ENCODE data around the gene HACD1.

The HACD1 gene, protein sequence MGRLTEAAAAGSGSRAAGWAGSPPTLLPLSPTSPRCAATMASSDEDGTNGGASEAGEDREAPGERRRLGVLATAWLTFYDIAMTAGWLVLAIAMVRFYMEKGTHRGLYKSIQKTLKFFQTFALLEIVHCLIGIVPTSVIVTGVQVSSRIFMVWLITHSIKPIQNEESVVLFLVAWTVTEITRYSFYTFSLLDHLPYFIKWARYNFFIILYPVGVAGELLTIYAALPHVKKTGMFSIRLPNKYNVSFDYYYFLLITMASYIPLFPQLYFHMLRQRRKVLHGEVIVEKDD

DNA sequence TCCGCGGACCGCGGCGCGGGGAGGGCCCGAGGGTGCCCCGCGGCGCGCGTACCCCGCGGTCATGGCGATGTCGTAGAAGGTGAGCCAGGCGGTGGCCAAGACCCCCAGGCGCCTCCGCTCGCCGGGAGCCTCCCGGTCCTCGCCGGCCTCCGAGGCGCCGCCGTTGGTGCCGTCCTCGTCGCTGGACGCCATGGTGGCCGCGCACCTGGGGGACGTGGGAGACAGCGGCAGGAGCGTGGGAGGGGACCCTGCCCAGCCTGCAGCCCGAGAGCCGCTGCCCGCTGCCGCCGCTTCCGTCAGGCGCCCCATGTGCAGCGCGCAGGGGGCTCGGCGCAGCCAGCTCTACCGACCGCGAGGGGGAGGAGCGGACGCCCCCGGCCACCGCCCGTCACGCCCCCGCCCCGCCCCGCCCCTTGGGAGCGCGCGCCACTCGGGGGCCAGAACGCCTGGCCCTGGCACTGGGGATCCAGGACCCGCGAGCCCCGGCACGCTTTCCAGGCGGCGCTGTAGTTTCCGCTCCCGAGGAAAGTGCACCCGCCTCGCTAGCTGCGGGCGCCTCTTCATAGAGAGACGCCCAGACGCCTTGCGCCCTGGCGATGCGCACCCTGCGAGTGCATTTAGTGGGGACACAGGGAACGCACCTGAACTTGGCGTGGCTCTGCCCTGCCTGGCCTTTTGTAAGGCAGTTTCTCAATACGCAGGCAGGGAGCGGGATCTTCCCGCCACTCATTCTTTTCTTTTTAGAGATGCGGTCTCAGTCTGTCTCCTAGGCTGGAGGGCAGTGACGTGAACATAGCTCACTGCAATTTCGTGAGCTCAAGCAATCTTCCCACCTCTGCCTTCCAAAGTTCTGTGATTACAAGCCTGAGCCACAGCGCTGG is at the start of gene HACD1:
TSS of gene HACD1 (minus strand) at position 344 of the 881 bp plus-strand sequence. CDS start at position 309, 35 bp downstream.
- DNase-seq, result no peak

DNA sequence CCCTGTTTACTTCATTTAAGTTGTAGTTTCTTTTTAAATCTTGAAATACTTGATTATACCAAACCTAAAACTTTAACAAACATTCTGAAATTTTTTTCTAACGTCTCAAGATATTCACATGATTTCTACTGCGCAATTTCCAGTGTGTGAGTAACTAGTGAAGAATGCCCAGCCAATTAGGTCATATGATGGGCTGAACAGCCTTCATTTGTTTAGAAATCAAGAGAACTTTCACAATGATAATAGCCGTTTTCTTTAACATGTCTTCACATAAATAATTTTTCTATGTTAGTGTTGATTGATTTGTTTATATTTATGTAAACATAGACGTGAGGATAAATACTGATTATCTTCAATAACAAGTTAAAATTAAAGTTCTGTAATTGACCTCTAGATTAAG is 48.6 kb upstream of the HACD1 start:
- DNase-seq, result no peak

DNA sequence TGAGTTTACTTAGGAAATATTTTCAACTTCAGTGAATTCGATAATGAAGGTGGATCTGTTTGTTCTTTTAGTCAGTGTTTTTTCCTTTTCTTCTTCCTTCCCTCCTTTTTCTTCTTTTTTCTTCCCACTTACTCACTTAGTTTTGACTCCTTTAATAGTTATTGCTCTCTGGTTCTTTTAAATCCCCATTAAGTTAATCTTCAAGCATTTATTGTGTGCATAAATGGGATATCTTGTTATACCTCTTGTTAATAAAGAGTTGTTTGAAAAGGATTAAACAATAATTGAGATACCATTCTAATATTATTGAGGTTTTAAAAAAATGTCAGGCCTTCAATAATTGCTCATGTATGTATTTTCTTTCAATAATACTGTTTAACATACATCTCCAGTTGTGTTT is 46.3 kb upstream of the HACD1 start:
- DNase-seq, result no peak

DNA sequence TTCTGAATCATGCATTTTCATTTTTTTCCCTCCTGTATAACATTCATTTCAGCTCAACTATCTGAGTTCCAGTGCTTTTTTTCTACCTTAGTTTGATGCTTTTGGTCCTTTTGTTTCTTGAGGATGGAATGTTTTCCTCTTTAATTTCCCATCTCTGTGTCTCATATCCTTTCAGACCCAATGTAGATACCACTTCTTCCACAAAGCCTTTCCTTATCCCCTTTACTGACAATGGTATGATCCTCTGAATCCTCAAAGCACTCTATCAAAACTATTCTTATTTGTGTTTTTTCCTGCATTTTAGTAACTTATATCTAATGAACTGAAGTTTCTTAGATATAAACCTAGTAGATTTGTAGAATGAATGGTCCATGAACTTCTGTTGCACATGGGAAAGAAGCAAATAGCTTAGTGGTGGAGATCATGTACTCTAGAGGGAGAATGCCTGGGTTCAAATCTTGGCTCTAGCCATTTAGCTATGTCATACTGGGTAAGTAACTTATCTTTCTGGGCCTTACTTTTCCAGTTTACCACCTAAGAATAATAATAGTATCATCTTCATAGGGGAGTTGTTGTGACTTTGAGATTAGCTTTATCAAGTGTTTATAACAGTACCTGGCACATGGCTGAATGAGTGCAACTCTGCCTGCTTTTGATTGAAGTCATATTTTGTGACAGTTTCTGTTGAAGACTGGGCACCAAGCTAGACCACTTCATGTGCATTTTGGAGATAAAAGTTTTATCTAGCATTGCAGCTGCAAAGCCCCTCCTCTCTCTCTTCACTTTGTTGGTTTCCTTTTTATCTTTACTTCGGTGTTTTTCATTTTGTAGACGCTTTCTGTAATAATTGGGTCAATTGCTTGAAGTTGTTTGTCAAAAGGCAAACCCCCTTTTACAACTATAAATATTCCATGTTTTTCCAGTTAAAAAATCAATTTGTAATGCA is 45.3 kb upstream of the HACD1 start:
- no peak for DNase-seq

DNA sequence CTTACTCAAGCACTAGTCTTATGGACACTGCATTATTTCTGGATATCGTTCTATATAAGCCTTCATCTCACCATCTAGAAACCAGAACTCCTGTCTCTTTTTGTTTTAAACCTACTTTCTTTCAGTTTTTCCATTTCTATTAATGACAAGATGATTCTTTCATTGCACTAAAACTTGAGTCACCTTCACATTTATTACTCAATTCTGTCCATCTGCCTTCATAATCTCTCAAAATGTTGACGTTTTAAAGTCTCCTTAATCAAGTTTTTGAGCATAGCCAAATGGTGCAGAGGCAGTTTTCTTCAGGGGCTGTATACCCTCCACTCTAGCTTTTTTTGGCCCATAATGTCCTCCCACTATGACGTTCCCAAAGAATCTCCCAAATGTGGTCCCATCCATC is 44.3 kb upstream of the HACD1 start:
- no peak for DNase-seq

DNA sequence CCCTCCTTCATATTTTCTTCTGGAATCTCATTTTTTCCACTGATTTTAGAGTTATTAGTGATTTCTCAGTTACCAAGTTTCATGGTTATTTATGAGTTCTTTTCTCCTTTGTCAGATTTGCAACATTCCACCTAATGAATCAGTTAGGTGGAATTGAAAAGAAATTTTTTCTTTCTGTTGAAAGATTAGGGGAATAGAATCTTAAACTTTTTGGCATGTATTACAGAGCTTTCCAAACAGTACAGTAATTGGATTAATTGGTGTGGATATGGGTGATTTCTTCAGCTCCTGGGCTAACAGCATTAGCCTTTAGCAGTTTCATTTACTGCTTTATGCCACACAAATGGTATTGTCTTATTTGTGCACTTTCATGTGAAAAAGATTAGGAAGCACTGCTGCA is 43.7 kb upstream of the HACD1 start:
- no peak for DNase-seq

DNA sequence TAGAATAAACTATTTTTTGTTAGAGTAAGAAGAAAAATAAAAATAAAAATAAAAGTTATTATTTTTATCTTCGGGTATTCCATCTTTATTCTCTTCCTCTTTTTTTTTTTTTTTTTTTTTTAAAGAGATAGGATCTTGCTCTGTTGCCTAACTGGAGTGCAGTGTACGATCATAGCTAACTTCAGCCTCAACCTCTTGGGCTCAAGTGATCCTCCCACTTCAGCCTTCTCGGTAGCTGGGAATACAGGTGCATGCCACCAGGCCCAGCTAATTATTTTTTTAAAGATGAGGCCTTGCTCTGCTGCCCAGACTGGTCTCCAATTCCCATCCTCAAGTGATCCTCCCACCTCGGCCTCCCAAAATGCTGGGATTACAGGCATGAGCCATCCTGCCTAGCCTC is 42.2 kb upstream of the HACD1 start:
- DNase-seq, result no peak

DNA sequence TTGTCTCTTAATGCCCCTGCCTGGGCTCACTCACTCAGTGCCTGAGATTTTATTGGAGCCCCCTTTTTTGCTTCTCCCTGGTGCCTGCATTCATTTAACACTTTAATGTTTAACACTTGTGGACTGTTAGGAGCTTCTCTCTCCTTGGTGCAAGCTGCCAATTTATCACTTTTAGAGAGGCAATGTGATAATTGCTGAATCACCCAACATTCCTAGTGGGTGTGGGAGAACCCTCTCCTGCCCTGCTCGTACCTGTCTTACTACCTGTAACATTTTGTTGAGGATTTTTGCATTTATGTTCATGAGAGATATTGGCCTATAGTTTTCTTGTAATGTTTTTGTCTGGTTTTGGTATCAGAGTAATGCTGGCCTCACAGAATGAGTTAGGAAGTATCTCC is 39.9 kb upstream of the HACD1 start:
- no peak for DNase-seq

DNA sequence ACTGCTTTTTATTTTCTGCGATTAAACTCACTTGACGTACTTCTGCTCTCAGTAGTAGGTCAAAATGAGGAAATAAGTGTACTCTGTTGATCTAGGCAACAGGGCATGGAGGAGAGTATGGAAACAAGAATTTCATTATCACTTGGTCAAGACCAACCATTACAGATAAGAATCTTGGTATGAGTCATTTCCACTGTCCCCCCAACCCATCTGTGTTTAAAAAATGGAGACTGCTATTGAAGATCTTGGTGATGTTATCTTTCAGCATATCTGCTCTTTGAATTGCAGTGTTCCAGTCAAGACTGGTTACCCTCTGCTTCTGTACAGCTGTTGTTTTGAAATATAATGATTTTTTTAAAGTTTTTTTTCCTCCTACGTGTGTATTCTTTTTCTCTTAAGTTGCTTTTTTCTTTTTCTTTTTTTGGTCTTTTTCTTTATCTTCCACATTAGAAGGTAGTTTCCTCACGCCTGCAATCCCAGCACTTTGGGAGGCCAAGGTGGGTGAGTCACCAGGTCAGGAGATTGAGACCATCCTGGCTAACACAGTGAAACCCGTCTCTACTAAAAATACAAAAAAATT is 38.5 kb upstream of the HACD1 start:
- no peak for DNase-seq

DNA sequence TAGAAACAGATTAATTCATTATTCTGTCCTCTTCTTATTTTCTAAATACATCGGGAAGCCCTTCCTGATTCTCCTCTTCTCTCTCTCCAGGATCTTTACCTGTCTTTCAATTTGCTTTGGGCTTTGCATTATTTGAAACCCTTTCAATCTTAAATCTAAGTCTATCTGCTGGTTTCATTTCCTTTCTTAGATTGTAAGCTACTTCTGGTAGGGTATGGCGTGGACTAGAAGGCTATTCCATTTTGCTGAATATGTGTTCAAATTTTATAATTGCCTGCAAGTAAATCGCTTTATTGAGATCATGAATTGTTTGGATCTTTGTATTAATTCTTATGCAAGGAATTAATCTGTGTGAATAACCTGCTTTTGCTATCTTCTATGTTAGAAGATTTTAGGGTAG is 37.8 kb upstream of the HACD1 start:
- DNase-seq, result no peak

DNA sequence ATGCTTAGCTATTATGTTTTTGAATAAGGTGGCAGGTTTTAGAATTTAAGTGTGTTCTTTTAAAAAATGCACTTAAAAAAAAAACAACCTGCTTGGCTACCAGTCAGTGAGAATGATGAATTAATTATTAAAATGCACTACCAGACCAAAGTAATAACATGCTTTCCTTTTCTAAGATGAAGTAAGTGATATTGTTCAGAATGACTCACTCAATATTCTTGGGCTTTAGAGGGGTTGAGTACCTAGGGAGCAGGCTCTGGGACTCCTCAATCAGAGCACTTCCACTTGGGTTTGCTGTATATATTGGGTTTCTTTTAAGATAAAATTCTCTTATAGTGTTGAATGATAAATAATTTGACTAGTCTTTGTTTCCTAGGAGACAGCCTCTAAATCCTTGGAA is 35.4 kb upstream of the HACD1 start:
- no peak for DNase-seq

DNA sequence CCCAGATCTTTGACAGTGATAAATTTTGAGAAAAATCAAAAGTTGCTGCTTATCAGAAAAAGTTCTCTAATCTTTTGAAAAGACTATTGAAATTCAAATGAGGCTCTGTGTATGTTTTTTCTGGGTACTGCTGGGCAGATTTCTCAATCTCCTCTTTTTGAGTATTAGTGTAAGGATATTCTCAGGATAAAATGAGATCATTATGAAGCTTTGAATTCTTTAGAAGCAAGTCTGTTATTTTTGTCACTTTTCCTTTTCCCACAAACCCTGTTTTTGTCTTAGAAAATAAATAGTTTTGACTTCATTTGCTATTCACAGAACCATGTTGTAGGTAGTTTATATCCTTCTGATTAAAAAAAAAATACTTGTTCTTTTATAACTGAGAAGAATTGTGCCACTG is 34.7 kb upstream of the HACD1 start:
- DNase-seq, result no peak

DNA sequence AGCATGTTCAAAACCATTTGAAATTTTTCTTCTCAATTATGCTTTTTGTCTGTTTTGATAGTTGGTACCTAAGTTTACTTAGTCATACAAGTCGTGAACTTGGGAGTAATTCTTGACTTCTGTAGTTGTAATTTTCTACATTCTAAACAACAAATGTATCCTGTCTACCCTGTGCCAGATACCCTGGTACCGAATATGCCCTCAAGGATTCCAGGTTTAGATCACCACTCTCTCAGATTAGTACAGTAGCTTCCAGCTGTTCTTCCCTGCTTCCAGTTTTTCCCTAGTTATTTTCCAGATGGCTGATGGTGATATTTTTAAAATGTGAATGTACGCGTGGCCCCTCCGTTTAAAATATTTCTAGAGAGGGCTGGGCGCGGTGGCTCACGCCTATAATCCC is 33.2 kb upstream of the HACD1 start:
- no peak for DNase-seq

DNA sequence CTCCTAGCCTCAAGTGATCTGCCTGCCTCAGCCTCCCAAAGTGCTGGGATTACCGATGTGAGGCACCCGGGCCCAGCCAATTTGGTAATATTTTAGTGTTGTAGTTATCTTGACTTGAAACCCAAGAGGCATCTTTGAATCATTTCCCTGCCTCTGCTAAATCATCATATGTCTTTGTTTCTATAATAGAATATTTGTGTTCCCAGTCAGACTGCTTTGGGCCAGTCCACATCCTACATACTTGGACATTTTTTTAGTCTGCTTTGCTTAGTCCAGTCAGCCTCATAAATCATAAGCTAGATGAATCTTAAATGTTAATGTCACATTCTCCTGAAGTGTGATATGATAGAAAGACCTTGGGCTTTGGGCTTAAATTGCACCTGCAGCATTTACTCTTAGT is 32.7 kb upstream of the HACD1 start:
- DNase-seq, result no peak

DNA sequence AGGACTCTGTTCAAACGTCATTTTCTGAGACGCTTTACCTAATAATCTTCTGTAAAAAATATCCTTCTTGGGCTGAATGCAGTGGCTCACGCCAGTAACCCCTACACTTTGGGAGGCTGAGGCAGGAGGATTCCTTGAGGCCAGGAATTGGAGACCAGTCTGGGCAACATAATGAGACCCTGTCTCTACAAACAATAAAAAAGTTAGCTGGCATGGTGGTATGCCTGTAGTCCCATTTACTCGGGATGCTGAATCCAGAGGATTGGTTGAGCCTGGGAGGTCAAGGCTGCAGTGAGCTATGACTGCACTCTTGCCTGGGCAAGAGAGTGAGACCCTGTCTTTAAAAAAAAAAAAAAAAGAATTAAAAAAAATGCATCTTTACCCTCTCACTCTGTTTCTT is 31.9 kb upstream of the HACD1 start:
- no peak for DNase-seq

DNA sequence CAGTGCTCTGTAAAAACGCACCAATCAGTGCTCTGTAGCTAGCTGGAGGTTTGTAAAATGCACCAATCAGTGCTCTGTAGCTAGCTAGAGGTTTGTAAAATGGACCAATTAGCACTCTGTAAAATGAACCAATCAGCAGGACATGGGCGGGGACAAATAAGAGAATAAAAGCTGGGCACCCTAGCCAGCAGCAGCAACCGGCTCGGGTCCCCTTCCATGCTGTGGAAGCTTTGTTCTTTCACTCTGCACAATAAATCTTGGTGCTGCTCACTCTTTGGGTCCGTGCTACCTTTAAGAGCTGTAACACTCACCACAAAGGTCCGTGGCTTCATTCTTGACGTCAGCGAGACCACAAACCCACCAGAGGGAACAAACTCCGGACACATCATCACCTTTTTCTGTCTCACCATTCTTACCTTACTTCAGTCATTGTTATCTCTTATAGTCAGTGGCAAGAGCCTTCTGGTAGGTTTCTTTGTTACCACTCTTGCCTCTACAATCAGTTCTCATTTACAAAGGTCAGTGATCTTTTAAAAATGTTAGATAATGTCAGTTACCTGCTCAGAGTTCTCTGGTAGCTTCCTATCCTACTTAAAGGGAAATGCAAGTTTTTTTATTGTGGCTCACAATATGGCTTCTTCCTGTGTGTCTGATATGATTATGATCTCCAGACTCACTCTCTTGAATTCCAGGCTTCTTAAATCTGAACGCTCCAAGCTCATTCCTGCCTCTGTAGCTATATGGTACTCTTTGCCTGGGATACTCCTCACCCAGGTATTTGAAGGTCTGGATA is 31.3 kb upstream of the HACD1 start:
- no peak for DNase-seq

DNA sequence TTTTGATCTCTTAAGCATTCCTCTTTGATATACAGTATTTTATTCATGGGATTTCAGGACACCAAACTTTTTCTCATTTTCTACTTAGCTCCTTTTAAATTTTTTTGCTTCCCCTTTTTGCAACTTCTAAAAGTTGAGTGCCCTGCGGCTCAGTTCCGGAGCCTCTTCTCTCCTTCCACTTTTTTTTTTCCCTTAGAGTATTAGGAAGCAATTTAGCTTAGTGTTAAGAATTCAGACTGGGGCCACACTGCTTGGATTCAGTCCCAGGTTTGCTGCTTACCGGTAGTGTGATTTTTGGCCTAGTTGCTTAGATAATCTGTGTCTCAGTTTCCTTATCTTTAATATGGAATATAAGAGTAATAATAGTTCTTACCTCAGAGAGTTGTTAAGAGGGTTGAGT is 30.2 kb upstream of the HACD1 start:
- no peak for DNase-seq

DNA sequence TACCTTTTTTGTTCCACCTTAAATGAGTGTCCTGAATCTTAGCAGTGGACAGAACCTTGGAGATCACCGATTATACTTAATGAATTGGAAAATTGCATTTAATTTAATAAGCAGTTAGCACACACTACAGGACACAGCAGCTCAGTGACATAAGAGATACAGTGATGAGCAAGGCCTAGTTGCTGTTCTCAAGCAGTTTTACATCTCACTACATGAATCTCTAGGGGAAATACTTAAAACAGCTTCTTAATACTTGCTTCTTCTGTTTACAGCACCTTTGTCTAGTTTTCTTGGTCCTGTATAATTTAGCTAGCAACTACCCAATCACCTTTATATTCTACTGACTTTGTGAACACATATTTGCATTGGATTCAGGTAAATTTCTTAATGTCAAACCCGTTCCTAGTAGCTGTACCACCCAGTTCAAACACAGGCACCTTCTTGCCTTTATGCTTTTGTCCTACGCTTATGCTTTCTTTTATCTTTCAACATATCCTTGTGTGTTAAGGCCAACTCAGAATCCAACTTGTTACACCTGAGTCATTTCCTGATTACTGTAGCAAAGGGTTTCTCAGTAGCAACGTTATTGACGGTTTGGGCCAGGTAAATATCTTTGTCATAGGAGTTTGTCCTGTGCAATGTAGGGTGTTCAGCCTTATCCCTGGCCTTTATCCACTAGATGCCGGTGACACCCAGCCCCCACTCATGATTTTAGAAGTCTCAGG is 28.6 kb upstream of the HACD1 start:
- DNase-seq, result no peak

DNA sequence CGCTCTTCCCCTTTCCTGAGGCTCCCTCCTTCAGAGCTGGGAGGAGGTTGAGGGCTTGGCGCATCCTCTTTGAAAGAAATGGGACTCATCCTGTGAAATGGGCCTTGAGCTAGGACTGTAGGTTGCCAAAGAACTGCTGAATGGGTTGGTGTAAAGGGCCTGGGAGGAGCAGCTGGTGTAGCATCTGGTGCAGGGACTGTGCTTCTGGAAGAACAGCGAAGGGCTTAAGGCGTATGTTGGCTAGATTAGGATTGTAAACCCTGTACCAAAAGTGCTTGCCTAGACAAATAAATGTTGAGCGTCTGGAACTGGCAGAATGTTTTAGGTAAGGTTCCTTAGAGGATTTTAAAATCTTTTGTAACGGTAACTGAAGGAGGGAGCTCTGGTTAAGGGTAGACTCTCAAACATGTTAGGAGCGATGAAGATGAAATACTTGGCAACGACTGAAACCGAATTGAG is 27.3 kb upstream of the HACD1 start:
- DNase-seq, result no peak

DNA sequence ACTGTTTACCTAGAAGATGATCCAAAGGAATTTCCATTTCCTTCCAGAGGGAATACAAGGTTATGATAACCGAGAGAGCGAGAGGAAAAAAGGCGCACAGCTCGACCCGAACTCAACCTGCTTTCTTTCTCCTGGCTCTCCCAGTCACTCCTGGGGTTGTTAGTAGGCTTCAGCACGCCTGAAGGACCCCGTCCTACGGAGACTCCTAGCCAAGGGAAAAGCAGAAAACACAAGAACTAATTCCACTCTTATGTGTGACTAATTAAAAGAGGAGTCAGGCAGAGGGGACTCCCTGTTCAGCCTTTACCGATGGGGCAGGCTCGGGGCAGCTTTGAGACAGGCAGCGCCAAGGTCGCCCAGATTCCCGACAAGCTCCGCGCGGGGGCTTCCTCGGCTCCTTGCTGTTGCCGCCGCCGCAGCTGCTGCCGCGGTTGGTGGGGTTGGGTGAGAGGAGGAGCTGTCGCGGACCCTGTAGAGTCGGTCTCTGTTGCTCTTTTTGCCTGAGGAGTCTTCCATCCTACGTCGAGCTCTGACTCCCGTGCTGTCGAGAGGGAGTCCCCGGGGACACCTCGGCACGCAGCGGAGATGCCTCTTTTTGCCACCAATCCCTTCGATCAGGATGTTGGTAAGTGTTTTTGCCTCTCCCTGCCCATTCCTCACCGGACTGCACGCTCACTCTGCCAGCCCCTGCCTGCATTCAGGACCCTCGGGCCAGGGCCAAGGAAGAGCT is 26.7 kb upstream of the HACD1 start, which contains the start of gene STAM:
TSS of gene STAM (plus strand) at position 397 of the 730 bp plus-strand sequence. CDS start at position 586, 189 bp downstream.
- DNase-seq, result peak; percentile 87
